Measurements from ENCODE around the gene RTN1. TPM values are rescaled to one million over a fixed set of nuclear protein-coding genes. Genes with fewer than 3 reads are reported as not detected.

RTN1 gene
- total RNA-seq, 4 donors from 2014 or later: 5.0 to 7.0 (median 5.7) TPM

GRCh38 chr14:59811815-59812214 lies 58.8 kb downstream of the RTN1 start:
- H3K27me3 ChIP-seq: no peaks in the 10 kb centered on the region
- no peak overlapping the region for H3K4me3 ChIP-seq
- no peak overlapping the region for H3K27ac ChIP-seq
- no peaks in the 10 kb centered on the region for H3K9me3 ChIP-seq
- no peaks in the 10 kb centered on the region for H3K4me1 ChIP-seq
- TF ChIP-seq CTCF (IDR thresholded peaks at IDR 0.05) (no peak), POLR2A (IDR thresholded peaks at IDR 0.05) (no peak)
- no peak for DNase-seq
- H3K36me3 ChIP-seq: no peaks in the 10 kb centered on the region

GRCh38 chr14:59811073-59811472 lies 59.5 kb downstream of the RTN1 start:
- Histone ChIP-seq H3K9me3 (no peaks in the 10 kb centered on the region), H3K4me1 (no peaks in the 10 kb centered on the region), H3K36me3 (no peaks in the 10 kb centered on the region), H3K4me3 (no peak overlapping the region), H3K27me3 (no peaks in the 10 kb centered on the region), H3K27ac (no peak overlapping the region)
- no peak for DNase-seq
- TF ChIP-seq CTCF (IDR thresholded peaks at IDR 0.05) (no peak), POLR2A (IDR thresholded peaks at IDR 0.05) (no peak)

- DNase-seq: no peak
- Histone ChIP-seq H3K27me3 (no peaks in the 10 kb centered on the region), H3K4me1 (no peaks in the 10 kb centered on the region), H3K4me3 (no peak overlapping the region), H3K27ac (no peak overlapping the region), H3K9me3 (no peaks in the 10 kb centered on the region), H3K36me3 (no peaks in the 10 kb centered on the region)
- no peak for TF ChIP-seq CTCF (IDR thresholded peaks at IDR 0.05)
- no peak for TF ChIP-seq POLR2A (IDR thresholded peaks at IDR 0.05)
Observed at GRCh38 chr14:59803052-59803540, 67.5 kb downstream of the RTN1 start.

DNA sequence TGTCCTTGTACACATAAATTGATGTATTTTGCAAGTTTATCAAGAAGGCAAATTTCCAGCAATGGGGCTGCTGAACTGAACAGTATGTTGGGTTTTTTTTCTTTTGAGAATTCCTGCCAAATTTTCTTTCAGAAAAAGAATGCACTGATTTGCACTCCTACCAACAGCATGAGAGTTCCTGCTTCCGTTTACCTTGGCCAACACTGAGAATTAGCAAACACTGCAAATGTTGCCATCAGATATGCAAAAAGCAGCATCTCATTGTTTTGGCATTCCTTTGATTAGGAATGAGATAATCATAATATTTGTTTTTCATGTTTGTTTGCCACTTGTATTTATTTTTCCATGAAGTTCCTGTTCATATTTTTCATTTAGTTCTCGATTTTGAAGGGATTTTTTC lies 82.4 kb downstream of the RTN1 start:
- H3K27ac ChIP-seq: no peak overlapping the region
- H3K4me3 ChIP-seq: no peak overlapping the region
- no peak for DNase-seq
- TF ChIP-seq POLR2A (IDR thresholded peaks at IDR 0.05) (no peak), CTCF (IDR thresholded peaks at IDR 0.05) (no peak)
- H3K4me1 ChIP-seq: no peaks in the 10 kb centered on the region
- H3K36me3 ChIP-seq: no peaks in the 10 kb centered on the region
- H3K9me3 ChIP-seq: no peaks in the 10 kb centered on the region
- H3K27me3 ChIP-seq: no peaks in the 10 kb centered on the region

GRCh38 chr14:59787045-59787674 lies 83.4 kb downstream of the RTN1 start:
- H3K36me3 ChIP-seq: no peaks in the 10 kb centered on the region
- TF ChIP-seq CTCF (IDR thresholded peaks at IDR 0.05) (no peak), POLR2A (IDR thresholded peaks at IDR 0.05) (no peak)
- H3K27me3 ChIP-seq: no peaks in the 10 kb centered on the region

More at GRCh38 chr14:59787045-59787674, 83.4 kb downstream of the RTN1 start:
- H3K4me3 ChIP-seq: no peak overlapping the region
- H3K9me3 ChIP-seq: no peaks in the 10 kb centered on the region
- H3K27ac ChIP-seq: no peak overlapping the region
- no peak for DNase-seq
- H3K4me1 ChIP-seq: no peaks in the 10 kb centered on the region

All from Peyer's patch (tissue), 4 donors.